AML-193 (cell line): ENCODE data around the gene TMCC3.
"Not testable (repeated sequence)": the region's sequence is repeated elsewhere in the genome, so short reads cannot be mapped to it uniquely, and the experiment has no call there.

Experiments
- DNase-seq, 2 experiments: peaks; one replicate each; lab custom pipeline; 2025; lab: John Stamatoyannopoulos, UW

Gene TMCC3

GRCh38 chr12:94601307-94601706 lies 49.0 kb downstream of the TMCC3 start:
- DNase-seq = not testable (repeated sequence)

- DNase-seq = no peak
Measured at GRCh38 chr12:94599189-94599588, 51.2 kb downstream of the TMCC3 start.

GRCh38 chr12:94597268-94597667 lies 53.1 kb downstream of the TMCC3 start:
- no peak for DNase-seq

GRCh38 chr12:94596596-94596995 lies 53.8 kb downstream of the TMCC3 start:
- DNase-seq = no peak

- no peak for DNase-seq
Measured at GRCh38 chr12:94595152-94595551, 55.2 kb downstream of the TMCC3 start.

- no peak for DNase-seq
Measured at GRCh38 chr12:94594443-94594825, 55.9 kb downstream of the TMCC3 start.

- no peak for DNase-seq
Measured at GRCh38 chr12:94593822-94594442, 56.4 kb downstream of the TMCC3 start.

GRCh38 chr12:94592723-94593122 lies 57.6 kb downstream of the TMCC3 start:
- not testable (repeated sequence) for DNase-seq

GRCh38 chr12:94592080-94592479 lies 58.3 kb downstream of the TMCC3 start:
- no peak for DNase-seq

- no peak for DNase-seq
Measured at GRCh38 chr12:94590428-94590827, 59.9 kb downstream of the TMCC3 start.

- DNase-seq = no peak
Measured at GRCh38 chr12:94589591-94590001, 60.8 kb downstream of the TMCC3 start.

GRCh38 chr12:94588346-94588745 lies 62.0 kb downstream of the TMCC3 start:
- DNase-seq = no peak

- DNase-seq = no peak
Measured at GRCh38 chr12:94587266-94588241, 62.8 kb downstream of the TMCC3 start.

- no peak for DNase-seq
Measured at GRCh38 chr12:94586589-94587259, 63.6 kb downstream of the TMCC3 start.

GRCh38 chr12:94585626-94586025 lies 64.7 kb downstream of the TMCC3 start:
- no peak for DNase-seq

- no peak for DNase-seq
Measured at GRCh38 chr12:94584377-94584776, 66.0 kb downstream of the TMCC3 start.

GRCh38 chr12:94582591-94582990 lies 67.8 kb downstream of the TMCC3 start:
- DNase-seq = no peak

GRCh38 chr12:94575645-94576403 lies 74.5 kb downstream of the TMCC3 start:
- DNase-seq = no peak

- DNase-seq = no peak
Measured at GRCh38 chr12:94575024-94575423, 75.3 kb downstream of the TMCC3 start.

- DNase-seq = no peak
Measured at GRCh38 chr12:94571556-94571955, 78.8 kb downstream of the TMCC3 start.

GRCh38 chr12:94570161-94570560 lies 80.2 kb downstream of the TMCC3 start:
- DNase-seq = no peak

GRCh38 chr12:94567761-94568160 lies 82.6 kb downstream of the TMCC3 start:
- DNase-seq = no peak
